Measurements from ENCODE around the gene HOTAIR.

The HOTAIR gene

GRCh38 chr12:53939141-53940108 is 35.3 kb downstream of the HOTAIR start:
- no peak for DNase-seq

- DNase-seq = peak; percentile 26
Measured at GRCh38 chr12:53938326-53939140, 36.2 kb downstream of the HOTAIR start, which contains the start of gene HOXC13. HOXC13 (plus strand) TSS chr12:53938831; CDS start chr12:53938907, 76 bp downstream.

- no peak for DNase-seq
Measured at GRCh38 chr12:53937596-53938325, 37.0 kb downstream of the HOTAIR start.

- DNase-seq = no peak
Measured at GRCh38 chr12:53937099-53937498, 37.7 kb downstream of the HOTAIR start.

- no peak for DNase-seq
Measured at GRCh38 chr12:53935383-53936341, 39.1 kb downstream of the HOTAIR start.

GRCh38 chr12:53932915-53933314 is 41.8 kb downstream of the HOTAIR start:
- no peak for DNase-seq

- DNase-seq = no peak
Measured at GRCh38 chr12:53931844-53932581, 42.7 kb downstream of the HOTAIR start.

- no peak for DNase-seq
Measured at GRCh38 chr12:53930591-53931255, 44.0 kb downstream of the HOTAIR start.

GRCh38 chr12:53929527-53929926 is 45.2 kb downstream of the HOTAIR start:
- DNase-seq = no peak

GRCh38 chr12:53928054-53928835 is 46.5 kb downstream of the HOTAIR start:
- DNase-seq = no peak

- DNase-seq = no peak
Measured at GRCh38 chr12:53927220-53928029, 47.3 kb downstream of the HOTAIR start.

- DNase-seq = no peak
Measured at GRCh38 chr12:53924521-53925405, 50.0 kb downstream of the HOTAIR start.

GRCh38 chr12:53916788-53917655 is 57.7 kb downstream of the HOTAIR start:
- no peak for DNase-seq
